ENCODE results near the gene KPTN.

- TF ChIP-seq CTCF (conservative IDR thresholded peaks at IDR 0.05 in 1 of 2, IDR thresholded peaks at IDR 0.05 in 1 of 2; ENCODE audit: low read depth in 1 of 2, low read length in 2 of 2) (no peak), EZH2 (IDR thresholded peaks at IDR 0.05; ENCODE audit: low read length, missing control alignments) (no peak)
Observed at GRCh38 chr19:47511128-47511517, 27.1 kb upstream of the KPTN start.

Data from fibroblast of lung (primary cell).